ENCODE measurements around the gene TPP2.

TPP2 gene

GRCh38 chr13:102596147-102597028 is at the start of gene TPP2:
TPP2 (plus strand) TSS chr13:102596986; CDS start chr13:102597039, 53 bp downstream.
- TF ChIP-seq CTCF (IDR thresholded peaks at IDR 0.05; ENCODE audit: extremely low read depth, insufficient read depth, missing control alignments) = no peak
- in situ Hi-C loops (cut with MboI; ENCODE audit: low pct_unique_long_range_greater_than_20kb, low sequenced_read_pairs, unreplicated experiment) = loop anchor here (10.0 kb wide), 1 partner anchor 248 kb away; the partner anchor contains the start of gene ERCC5
- DNase-seq (ENCODE audit: low spot score) = peak; percentile 97

DNA sequence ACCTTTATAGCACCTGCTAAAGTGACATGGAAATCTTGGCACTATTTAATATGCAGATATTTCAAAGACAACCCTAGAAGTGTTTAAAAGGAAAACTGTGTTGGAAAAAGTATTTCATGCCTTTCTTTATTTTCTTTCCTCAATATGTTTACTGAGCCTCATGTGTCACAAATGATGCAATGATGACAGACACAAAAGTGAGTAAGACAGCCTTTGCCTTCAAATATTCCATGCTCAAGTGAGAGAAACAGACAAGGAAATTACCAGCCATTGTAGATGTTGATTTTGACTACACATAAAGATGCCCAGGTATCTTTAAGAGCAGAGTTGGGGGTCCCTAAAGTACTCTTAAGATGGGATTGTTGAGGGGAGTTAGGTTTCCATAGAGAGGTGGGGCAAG is 48.0 kb upstream of the TPP2 start:
- in situ Hi-C loops (cut with MboI; ENCODE audit: low pct_unique_long_range_greater_than_20kb, low sequenced_read_pairs, unreplicated experiment) = no loop called here
- DNase-seq (ENCODE audit: low spot score) = no peak

DNA sequence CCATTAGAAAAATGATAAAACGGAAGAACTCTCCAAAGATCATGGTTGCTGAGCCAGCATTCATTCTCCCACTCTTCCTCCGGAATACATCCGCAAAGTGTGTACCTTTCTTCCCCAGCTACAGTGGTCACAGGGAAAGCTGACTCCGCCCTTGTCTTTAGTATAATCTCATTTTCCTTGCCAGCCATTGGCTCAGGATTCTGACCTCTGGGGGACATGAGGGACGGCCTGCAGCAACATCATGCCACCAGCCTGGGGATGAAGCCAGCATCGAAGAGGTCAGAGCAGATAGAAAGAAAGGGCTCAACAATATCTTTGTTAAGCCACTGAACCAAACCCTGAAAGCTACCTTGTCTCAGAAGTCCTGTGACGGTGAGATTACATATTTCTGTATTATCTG is 46.3 kb upstream of the TPP2 start:
- DNase-seq (ENCODE audit: low spot score) = no peak
- in situ Hi-C loops (cut with MboI; ENCODE audit: low pct_unique_long_range_greater_than_20kb, low sequenced_read_pairs, unreplicated experiment) = no loop called here
- no peak for TF ChIP-seq CTCF (IDR thresholded peaks at IDR 0.05; ENCODE audit: extremely low read depth, insufficient read depth, missing control alignments)

More for the DNA sequence above, 48.0 kb upstream of the TPP2 start:
- TF ChIP-seq CTCF (IDR thresholded peaks at IDR 0.05; ENCODE audit: extremely low read depth, insufficient read depth, missing control alignments) = no peak

- peak; percentile 53 for TF ChIP-seq CTCF (IDR thresholded peaks at IDR 0.05; ENCODE audit: extremely low read depth, insufficient read depth, missing control alignments)
- DNase-seq (ENCODE audit: low spot score) = peak; percentile 22
- in situ Hi-C loops (cut with MboI; ENCODE audit: low pct_unique_long_range_greater_than_20kb, low sequenced_read_pairs, unreplicated experiment) = no loop called here
Measured at GRCh38 chr13:102555914-102556553, 40.8 kb upstream of the TPP2 start.

- in situ Hi-C loops (cut with MboI; ENCODE audit: low pct_unique_long_range_greater_than_20kb, low sequenced_read_pairs, unreplicated experiment) = no loop called here
- TF ChIP-seq CTCF (IDR thresholded peaks at IDR 0.05; ENCODE audit: extremely low read depth, insufficient read depth, missing control alignments) = no peak
- DNase-seq (ENCODE audit: low spot score) = no peak
Measured at GRCh38 chr13:102556806-102557205, 40.0 kb upstream of the TPP2 start.

DNA sequence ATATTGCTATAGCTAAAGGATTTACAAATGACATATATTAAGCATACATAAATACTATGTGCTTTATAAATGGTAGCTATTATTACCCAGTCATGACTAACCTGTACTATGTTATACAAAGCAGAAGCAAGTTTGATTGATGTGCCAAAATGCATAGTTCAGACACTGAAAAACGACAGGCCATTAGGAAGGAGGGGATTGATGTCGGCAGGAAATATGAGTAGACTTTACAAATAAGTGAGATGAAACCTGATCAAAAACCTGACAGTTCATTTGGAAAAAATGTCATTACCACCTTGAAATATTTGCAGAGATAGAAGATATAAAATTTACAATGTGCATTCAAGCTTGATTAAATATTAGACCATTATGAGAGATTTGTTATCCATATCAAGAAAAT is 38.8 kb upstream of the TPP2 start:
- no peak for DNase-seq (ENCODE audit: low spot score)
- TF ChIP-seq CTCF (IDR thresholded peaks at IDR 0.05; ENCODE audit: extremely low read depth, insufficient read depth, missing control alignments) = no peak

More for the DNA sequence above, 38.8 kb upstream of the TPP2 start:
- in situ Hi-C loops (cut with MboI; ENCODE audit: low pct_unique_long_range_greater_than_20kb, low sequenced_read_pairs, unreplicated experiment) = no loop called here
